NCI-H82 treated with DMSO at 0.1 percent for 48 hours (cell line): Measurements from ENCODE around the gene LENG1.

ENCODE experiments used
- DNase-seq: peaks from one replicate; lab custom pipeline; 2025; ENCODE audit not compliant: unreplicated experiment; lab: John Stamatoyannopoulos, UW

The LENG1 gene

DNA sequence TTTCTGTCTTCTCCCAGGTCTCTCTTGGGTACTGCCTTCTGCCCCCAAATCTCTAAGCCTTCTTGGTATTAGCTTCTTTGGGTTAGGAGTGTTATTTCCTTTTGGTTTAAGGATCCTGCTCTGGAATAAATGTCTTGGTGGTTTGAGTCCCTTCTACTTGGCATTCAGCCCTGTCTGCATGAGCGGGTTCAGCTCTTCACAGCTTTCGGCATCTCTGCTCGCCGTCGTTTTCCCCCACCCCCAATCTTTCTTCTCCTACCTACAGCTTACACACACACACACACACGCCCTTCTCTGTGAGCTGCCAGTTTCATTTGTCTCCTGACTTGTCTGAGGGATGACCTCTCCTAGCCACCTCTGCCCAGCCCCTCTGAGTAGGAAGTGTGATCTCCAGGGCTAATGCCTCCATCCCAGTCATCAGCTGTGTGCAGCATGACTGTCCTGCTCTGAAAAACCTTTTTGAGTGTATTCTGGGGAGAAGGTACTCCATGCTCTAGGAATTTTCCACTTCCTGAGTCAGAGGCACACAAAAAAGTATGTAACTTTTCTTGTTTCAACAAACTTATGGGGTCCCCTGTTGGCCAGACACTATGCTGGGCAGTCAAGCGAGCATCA lies 17.2 kb downstream of the LENG1 start:
- DNase-seq, result no peak

DNA sequence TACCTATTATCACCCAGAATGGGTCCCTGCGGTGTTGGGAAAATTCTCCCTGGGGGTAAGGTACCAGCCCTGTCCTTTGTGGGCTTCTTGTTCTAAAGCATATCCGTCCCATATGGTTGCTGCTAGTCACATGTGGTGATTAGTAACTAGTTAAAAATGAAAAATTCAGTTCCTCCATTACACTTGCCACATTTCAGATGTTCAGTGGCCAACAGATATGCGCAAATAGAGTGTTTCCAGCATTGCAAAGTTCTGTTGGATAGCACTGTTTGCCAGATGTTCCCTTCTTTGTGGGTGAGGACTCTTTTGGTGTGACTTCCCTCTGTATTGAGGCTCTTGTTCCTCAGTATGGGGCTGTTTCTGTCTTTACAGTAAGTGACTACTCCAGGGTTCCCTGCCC lies 18.2 kb downstream of the LENG1 start:
- no peak for DNase-seq

- DNase-seq, result no peak
Measured at GRCh38 chr19:54138489-54139256, 20.8 kb downstream of the LENG1 start.

- DNase-seq, result no peak
Measured at GRCh38 chr19:54137699-54138488, 21.6 kb downstream of the LENG1 start, which contains the start of gene CNOT3. CNOT3 (plus strand) TSS chr19:54137762; CDS start chr19:54142979, 5,217 bp downstream.

DNA sequence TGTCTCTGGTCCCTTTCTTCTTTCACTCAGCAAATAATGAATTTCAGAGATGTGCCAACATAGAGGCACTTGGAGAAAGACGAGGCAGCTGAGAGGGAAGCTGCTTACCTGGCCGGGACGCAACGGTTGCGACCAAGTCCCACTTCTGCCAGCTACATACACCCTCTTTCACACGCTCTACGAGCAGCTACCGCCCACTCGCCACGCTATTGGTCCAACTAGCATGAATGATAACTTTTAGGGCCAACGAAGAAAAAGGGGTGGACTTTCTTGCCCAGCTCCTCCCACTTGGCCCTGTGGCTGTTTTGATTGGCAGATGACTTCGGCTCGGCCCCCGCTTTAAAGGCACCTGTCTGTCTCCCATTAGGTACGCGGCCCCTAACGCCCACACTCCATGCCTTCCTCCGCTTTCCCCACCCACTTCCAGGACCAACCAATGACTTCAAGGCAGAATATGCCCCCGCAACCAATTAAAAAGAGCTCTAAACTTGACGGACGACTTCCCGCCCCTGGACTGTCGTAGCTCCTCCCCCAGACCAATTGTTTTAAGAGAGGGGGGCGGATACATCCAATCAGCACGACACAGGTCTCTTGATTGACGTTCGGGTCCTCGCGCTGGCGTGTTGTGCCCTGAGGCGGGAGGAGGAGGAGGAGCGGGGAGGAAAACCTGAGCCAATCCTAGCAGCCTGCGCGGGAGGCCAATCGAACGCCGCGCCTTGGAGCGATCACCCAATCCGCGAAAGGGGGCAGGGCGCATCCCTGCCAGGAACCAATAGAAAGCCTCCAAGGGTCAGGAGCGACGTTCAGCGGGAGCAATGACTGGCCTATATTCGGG lies 22.4 kb downstream of the LENG1 start:
- DNase-seq, result peak; percentile 100

DNA sequence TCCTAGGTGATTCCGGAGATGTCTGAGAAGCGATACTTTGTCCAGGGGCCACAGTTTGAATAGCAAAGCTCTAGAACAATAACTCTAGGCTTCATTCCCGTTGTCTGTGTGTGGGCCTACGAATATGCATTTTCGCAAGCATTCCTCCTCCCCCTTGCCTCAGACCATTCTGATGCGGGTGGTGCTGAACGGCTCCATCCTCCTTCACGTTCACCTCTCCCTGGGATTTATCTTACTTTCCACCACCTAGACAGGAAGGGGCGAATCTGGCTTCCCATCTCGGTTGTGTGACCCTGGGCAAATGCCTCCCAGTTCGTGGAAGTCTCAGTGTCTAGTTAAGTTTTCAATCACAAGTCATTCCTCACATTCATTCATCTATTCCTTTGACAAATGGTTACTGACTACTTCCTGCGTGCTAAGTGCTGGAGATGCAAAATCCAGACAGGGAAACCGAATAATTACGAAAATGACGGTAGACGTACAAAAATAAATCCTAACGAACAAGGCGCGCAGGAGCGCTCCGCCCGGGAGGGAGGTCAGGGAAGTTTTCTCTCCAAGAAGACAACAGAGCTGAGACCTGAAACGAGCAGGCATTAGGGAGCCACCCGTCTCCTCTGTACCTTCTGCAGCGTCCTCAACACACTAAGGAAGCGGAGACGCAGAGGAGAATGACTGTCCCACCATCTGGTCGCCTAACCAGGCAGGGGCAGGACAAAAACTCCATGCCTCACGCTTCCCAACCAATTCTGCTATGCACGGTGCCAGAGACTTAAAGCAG lies 23.2 kb downstream of the LENG1 start:
- DNase-seq, result no peak

DNA sequence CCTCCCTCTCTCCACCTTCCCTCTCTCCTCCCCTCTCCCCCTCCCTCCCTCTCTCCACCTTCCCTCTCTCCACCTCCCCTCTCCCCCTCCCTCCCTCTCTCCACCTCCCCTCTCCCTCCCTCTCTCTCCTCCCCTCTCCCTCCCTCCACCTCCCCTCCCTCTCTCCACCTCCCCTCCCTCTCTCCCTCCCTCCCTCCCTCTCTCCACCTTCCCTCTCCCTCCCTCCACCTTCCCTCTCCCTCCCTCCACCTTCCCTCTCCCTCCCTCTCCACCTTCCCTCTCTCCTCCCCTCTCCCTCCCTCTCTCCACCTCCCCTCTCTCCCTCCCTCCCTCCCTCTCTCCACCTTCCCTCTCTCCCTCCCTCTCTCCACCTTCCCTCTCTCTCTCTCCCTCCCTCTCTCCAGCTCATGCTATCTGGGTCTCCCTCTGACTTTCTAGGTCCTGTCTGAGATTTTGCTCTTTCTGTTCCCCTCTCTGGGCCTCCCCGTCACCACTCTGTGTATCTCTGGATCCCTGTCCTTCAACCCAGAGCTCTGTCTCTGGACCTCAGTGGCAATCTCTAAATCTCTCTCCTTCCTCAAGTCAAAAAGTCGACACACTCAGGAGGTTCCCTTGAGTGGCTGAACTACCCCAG lies 25.4 kb downstream of the LENG1 start:
- DNase-seq, result no peak

GRCh38 chr19:54133312-54133956 lies 26.1 kb downstream of the LENG1 start:
- peak; percentile 27 for DNase-seq

DNA sequence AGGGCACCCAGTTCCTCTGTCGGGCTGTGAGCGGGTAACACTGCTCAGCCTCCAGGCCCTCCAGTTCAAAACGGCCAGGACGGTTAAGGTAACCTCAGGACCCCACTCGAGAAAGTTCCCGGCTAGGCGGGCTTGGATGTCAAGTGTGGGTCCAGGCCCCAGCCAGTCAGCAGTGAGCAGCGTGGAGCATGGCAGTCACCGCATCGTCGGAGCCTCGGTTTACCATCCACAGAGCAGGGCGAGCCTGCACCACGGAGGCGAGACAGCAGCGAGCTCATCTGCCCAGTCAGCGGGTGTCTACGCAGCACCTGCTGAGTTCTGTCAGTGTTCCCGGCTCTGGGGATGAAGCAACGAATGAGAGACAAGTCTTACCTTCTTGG lies 29.9 kb downstream of the LENG1 start:
- no peak for DNase-seq

- DNase-seq, result no peak
Measured at GRCh38 chr19:54128796-54129616, 30.5 kb downstream of the LENG1 start.

GRCh38 chr19:54128441-54128725 lies 31.1 kb downstream of the LENG1 start:
- no peak for DNase-seq

DNA sequence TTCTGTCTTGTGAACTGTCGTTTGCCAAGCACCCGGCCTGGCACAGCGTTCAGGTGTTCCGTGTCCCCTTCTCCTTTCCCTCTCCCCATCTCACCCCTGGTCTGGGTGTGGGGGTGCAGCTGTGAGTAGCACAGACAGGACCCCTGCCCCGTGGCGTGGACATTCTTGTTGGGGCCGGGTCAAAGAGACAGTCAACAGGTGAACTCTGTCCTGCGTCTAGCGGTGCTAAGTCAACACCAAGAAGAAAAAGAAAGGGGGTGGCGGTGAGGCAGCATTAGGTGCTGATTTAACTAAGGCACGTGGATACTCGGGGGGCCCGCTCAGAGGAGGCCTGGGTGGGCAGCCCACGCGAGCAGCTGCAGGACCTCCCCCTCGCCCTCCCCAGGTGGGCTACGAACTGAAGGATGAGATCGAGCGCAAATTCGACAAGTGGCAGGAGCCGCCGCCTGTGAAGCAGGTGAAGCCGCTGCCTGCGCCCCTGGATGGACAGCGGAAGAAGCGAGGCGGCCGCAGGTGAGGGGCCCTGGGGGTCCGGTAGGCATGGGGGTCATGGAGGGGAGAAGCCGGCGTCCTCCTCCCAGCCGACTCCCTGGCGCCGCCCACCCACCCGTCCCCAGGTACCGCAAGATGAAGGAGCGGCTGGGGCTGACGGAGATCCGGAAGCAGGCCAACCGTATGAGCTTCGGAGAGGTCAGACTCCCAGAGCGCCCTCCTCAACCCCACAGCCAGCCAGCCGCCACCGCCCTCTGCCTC lies 31.7 kb downstream of the LENG1 start:
- no peak for DNase-seq

GRCh38 chr19:54125713-54126112 lies 33.8 kb downstream of the LENG1 start:
- DNase-seq, result no peak

GRCh38 chr19:54124393-54124792 lies 35.1 kb downstream of the LENG1 start:
- no peak for DNase-seq

- no peak for DNase-seq
Measured at GRCh38 chr19:54123682-54124081, 35.8 kb downstream of the LENG1 start.

DNA sequence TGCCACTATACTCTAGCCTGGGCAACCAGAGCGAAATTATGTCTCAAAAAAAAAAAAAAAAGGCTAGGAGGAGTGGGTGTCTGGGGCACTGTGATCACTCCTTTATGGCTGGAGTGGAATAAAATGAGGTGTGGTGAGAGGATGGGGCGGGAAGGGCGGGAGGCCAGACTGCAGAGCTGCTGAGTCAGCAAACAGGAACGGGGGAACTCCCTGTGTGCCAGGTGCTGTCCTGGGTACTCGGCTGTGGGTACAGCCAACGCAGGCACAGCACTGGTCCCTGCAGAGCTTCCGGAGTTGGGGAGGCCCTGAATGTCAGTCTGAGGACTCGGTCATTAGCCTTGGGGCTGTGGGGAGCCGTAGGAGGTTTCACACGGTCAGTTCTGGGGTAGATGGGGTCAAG lies 38.3 kb downstream of the LENG1 start:
- no peak for DNase-seq

- DNase-seq, result peak; percentile 95
Measured at GRCh38 chr19:54115109-54116063, 44.1 kb downstream of the LENG1 start, which contains the start of the genes PRPF31 and TFPT. PRPF31 (plus strand) TSS chr19:54115754; CDS start chr19:54118279, 2,525 bp downstream. TFPT (minus strand) TSS chr19:54115657; CDS start chr19:54115269, 388 bp downstream.
